Progenitor cell of endocrine pancreas (in vitro differentiated cells): ENCODE measurements around the gene CACHD1. TPM values are rescaled to one million over a fixed set of nuclear protein-coding genes. Genes with fewer than 3 reads are reported as not detected.

ENCODE experiments used
- DNase-seq: peaks from one replicate; pipeline ENCODE4 v3.0.0; 2021; ENCODE audit warnings: low spot score; ENCODE audit not compliant: unreplicated experiment
- H3K27ac Mint-ChIP-seq: 2 replicates; pipeline ENCODE4 v1.8.0; 2021; ENCODE audit warnings: mild to moderate bottlenecking, moderate library complexity, mixed read lengths
- H3K27me3 Mint-ChIP-seq: 2 replicates; pipeline ENCODE4 v1.8.0; 2021; ENCODE audit warnings: mixed read lengths
- H3K36me3 Mint-ChIP-seq: 2 replicates; pipeline ENCODE4 v1.8.0; 2022; ENCODE audit warnings: mixed read lengths; ENCODE audit not compliant: insufficient read depth
- H3K4me1 Mint-ChIP-seq: 2 replicates; pipeline ENCODE4 v1.8.0; 2021; ENCODE audit warnings: low read depth, mixed read lengths
- H3K4me3 Mint-ChIP-seq: 2 replicates; pipeline ENCODE4 v1.8.0; 2021; ENCODE audit warnings: low read depth, mild to moderate bottlenecking, moderate library complexity, mixed read lengths
- H3K9me3 Mint-ChIP-seq: 2 replicates; pipeline ENCODE4 v1.8.0; 2021; ENCODE audit warnings: low read depth, mixed read lengths
- total RNA-seq: library from RNA; stranded (reverse); gene quantifications from 2 replicates; pipeline ENCODE4 v1.2.1, GENCODE V29; 2021
- TF ChIP-seq, protein P1 (sequence below): fragments of 200-600 bp; sonication (generic); IDR thresholded peaks from one replicate; pipeline ENCODE4 v1.5.0; 2021; ENCODE audit warnings: antibody characterized with exemption, mild to moderate bottlenecking; ENCODE audit not compliant: unreplicated experiment

CACHD1 gene
- total RNA-seq, 1 donor from 2014 or later = 36.0 TPM

DNA sequence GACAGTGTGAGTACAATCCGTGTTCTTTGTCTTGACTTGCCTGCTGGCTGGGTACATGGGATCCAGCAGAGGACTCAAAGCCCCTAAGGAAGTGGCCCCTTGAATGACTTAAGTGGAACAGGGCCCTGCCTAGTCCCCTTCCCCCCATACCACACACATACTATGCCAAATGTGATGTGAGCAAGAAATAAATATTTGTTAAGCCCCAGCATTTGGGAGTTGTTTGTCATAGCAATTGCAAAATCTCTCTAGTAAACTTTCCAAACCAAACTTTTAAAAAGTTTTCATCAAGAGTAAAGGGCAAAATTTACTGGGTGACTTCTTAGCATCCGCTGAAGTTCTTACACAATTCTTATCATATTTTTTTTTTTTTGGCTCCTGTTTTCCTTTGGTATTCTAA is 32.5 kb upstream of the CACHD1 start:
- H3K27me3 Mint-ChIP-seq = peaks cover 3% of the 10 kb centered on the region
- no peak overlapping the region for H3K27ac Mint-ChIP-seq
- H3K9me3 Mint-ChIP-seq = peaks cover 3% of the 10 kb centered on the region
- TF ChIP-seq, protein P1, sequence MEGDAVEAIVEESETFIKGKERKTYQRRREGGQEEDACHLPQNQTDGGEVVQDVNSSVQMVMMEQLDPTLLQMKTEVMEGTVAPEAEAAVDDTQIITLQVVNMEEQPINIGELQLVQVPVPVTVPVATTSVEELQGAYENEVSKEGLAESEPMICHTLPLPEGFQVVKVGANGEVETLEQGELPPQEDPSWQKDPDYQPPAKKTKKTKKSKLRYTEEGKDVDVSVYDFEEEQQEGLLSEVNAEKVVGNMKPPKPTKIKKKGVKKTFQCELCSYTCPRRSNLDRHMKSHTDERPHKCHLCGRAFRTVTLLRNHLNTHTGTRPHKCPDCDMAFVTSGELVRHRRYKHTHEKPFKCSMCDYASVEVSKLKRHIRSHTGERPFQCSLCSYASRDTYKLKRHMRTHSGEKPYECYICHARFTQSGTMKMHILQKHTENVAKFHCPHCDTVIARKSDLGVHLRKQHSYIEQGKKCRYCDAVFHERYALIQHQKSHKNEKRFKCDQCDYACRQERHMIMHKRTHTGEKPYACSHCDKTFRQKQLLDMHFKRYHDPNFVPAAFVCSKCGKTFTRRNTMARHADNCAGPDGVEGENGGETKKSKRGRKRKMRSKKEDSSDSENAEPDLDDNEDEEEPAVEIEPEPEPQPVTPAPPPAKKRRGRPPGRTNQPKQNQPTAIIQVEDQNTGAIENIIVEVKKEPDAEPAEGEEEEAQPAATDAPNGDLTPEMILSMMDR = no peak
- no peak for DNase-seq
- no peaks in the 10 kb centered on the region for H3K4me1 Mint-ChIP-seq
- no peaks in the 10 kb centered on the region for H3K36me3 Mint-ChIP-seq
- no peak overlapping the region for H3K4me3 Mint-ChIP-seq

DNA sequence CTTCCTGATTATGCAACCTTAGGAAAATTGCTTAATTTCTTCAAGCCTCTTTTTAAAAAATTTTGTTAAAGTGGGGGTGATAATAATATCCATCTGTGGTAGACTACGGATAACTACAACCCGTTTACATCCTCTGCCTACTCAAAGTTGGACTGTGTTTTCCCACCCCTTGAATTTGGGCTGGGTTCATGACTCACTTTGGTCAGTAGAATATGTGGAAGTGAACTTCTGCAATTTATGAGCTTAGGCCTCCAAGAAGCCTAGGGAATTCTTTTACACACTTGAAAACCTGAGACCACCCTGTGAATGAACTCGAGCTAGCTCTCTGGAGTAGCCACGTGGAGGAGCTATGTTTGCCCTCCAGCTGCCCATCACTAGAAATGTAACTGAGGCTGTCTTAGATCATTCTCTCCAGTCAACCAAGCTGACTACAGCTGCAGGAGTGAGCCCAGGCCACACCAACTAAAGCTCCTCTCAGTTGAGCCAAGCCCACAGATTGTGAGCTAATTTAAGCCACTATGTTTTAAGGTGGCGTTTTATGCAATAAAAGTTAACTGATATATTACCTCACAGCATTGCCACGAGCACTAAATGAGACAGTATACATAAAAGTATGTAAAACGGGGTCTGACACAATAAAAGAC is 29.6 kb upstream of the CACHD1 start:
- Mint-ChIP-seq H3K4me3 (no peak overlapping the region), H3K27ac (no peak overlapping the region), H3K36me3 (no peaks in the 10 kb centered on the region), H3K4me1 (no peaks in the 10 kb centered on the region), H3K27me3 (peaks cover 3% of the 10 kb centered on the region), H3K9me3 (peaks cover 3% of the 10 kb centered on the region)
- DNase-seq = no peak
- TF ChIP-seq, protein P1 = no peak

DNA sequence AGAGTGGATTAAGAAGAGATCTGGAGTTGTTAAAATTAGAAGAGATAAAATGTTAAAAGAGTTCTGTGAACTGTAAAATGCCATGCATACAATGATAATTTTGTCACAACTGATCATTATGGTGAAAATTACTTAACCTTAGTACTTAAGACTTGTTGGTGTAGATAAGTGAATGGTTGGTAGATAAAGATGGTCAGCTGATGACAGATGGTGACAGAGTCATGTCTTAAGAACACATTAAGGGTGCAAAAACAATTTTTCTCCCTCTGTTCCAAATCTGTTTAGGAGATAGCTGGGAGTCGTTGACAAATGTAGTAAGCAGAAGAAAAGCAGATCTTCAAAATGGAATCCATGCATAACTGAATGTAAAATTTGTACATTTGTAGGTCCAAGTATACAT is 18.5 kb upstream of the CACHD1 start:
- no peaks in the 10 kb centered on the region for H3K4me1 Mint-ChIP-seq
- TF ChIP-seq, protein P1 = no peak

DNA sequence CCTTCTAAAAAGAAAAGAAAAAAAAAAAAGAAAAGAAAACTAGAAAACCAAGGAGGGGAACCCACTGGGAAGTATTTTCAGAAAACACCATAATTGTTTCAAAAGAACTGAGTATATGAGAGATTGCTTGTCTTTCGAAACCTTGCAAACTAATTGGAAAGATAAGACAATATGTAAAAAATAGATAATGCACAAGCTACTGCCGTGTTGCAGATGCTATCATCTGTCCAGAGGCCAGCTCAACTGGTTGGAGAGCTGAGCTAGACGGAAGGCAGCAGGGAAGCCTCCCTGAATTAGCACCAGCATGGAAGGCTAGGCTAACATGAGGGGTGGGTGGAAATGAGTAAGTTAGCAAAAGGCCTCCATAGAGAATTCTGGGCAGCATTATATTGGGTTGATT is 16.2 kb upstream of the CACHD1 start:
- Mint-ChIP-seq H3K4me1 (no peaks in the 10 kb centered on the region), H3K27me3 (peaks cover 30% of the 10 kb centered on the region), H3K36me3 (no peaks in the 10 kb centered on the region), H3K9me3 (no peaks in the 10 kb centered on the region), H3K4me3 (no peak overlapping the region), H3K27ac (no peak overlapping the region)
- TF ChIP-seq, protein P1 = no peak
- no peak for DNase-seq

More for the DNA sequence above, 18.5 kb upstream of the CACHD1 start:
- Mint-ChIP-seq H3K9me3 (no peaks in the 10 kb centered on the region), H3K27ac (peak overlapping the region; percentile 21), H3K4me3 (no peak overlapping the region), H3K36me3 (no peaks in the 10 kb centered on the region), H3K27me3 (peaks cover 40% of the 10 kb centered on the region)
- no peak for DNase-seq

DNA sequence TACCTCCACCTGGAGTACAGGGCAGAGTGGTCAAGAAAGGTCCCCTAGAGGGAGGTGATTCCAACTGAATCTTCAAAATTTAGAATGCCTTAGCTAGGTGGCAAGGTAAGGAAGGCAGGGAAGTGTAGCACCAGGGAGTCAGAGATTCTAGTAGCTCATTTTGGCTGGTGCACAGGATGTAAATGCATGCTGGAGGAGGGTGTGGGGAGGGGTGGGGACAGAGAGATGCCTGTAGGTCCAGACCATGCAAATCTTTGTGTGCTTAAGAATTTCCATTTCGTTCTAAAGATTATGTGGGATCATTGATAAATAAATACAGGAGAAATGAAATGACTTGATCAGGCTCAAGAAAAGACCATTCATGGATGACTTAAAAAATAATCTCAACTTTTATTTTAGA is 11.0 kb upstream of the CACHD1 start:
- no peak for DNase-seq
- no peak overlapping the region for H3K27ac Mint-ChIP-seq

More for the DNA sequence above, 11.0 kb upstream of the CACHD1 start:
- TF ChIP-seq, protein P1 = no peak
- Mint-ChIP-seq H3K27me3 (peaks cover 9% of the 10 kb centered on the region), H3K4me1 (no peaks in the 10 kb centered on the region), H3K36me3 (no peaks in the 10 kb centered on the region), H3K9me3 (no peaks in the 10 kb centered on the region), H3K4me3 (no peak overlapping the region)
